Smooth muscle cell of the coronary artery (primary cell): Measurements from ENCODE around the gene GMEB1. TPM values are rescaled to one million over a fixed set of nuclear protein-coding genes. Genes with fewer than 3 reads are reported as not detected.

Experiments
- total RNA-seq: library from RNA; depleted of rRNA; stranded (reverse); fragments of >200 nt; gene quantifications from 2 replicates; pipeline ENCODE4 v1.2.3, GENCODE V29; 2014; ENCODE audit warnings: low replicate concordance

GMEB1 gene, protein sequence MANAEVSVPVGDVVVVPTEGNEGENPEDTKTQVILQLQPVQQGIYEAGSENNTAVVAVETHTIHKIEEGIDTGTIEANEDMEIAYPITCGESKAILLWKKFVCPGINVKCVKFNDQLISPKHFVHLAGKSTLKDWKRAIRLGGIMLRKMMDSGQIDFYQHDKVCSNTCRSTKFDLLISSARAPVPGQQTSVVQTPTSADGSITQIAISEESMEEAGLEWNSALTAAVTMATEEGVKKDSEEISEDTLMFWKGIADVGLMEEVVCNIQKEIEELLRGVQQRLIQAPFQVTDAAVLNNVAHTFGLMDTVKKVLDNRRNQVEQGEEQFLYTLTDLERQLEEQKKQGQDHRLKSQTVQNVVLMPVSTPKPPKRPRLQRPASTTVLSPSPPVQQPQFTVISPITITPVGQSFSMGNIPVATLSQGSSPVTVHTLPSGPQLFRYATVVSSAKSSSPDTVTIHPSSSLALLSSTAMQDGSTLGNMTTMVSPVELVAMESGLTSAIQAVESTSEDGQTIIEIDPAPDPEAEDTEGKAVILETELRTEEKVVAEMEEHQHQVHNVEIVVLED
- 5.6 and 7.5 TPM in 2 replicates for total RNA-seq

GRCh38 chr1:28668191-28668955, at the start of gene GMEB1:
TSS of gene GMEB1 (plus strand) at chr1:28668784. CDS start at chr1:28683613, 14,829 bp downstream.

GRCh38 chr1:28642847-28643635, 25.5 kb upstream of the GMEB1 start, which contains the start of gene TAF12:
TSS of gene TAF12 (minus strand) at chr1:28643067. CDS start at chr1:28622081, 20,986 bp downstream.

DNA sequence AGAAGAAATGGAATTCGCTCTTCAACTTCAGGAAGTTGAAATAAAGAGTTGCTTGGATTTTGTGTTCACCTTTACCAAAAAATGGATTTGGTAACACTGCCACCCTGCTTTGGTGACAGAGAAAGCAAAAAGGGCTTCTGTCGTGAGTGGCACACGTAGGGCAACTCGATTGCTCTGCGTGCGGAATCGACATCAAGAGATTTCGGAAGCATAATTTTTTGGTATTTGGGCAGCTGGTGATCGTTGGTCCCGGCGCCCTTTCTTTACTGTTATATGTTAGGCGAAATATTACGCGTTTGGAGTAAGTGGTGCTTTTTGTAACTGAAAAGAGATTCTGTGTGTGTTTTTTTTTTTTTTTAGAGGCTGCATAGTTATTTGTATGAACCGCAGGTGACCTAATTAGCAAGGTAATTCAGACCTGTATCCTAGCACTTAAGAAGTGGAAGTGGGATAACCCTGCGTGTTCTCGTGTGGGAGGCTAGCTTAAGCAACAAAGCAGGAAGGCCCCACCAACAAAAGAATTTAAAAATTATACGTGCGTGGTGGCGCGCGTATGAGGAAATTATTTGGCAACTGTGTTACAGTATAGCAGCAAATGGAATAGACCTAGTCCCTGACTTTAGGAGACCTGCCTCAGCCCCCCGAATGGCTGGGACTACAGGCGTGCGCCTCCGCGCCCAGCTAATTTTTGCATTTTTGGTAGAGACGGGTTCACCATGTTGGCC, 19.9 kb upstream of the GMEB1 start, which contains the start of gene RNU11:
RNU11 (plus strand) TSS at position 127 of the 725 bp plus-strand sequence.

GRCh38 chr1:28736450-28737306, 68.1 kb downstream of the GMEB1 start, which contains the start of gene YTHDF2:
TSS of gene YTHDF2 (plus strand) at chr1:28736940. CDS start at chr1:28737121, 181 bp downstream.

Other genes with a start within 250 kb of the GMEB1 start
- gene RCC1, start 162.7 kb upstream of the GMEB1 start, total RNA-seq, result 35.1 and 52.5 TPM in 2 replicates
- gene TRNAU1AP, start 115.7 kb upstream of the GMEB1 start, total RNA-seq, result 17.7 and 21.5 TPM in 2 replicates
- gene RAB42, start 76.5 kb upstream of the GMEB1 start, total RNA-seq, result 1.5 and 3.2 TPM in 2 replicates
- 54.5 and 65.8 TPM in 2 replicates for gene TAF12, start 25.7 kb upstream of the GMEB1 start, total RNA-seq
- gene RNU11, start 20.2 kb upstream of the GMEB1 start, total RNA-seq, result not detected in 2 replicates
- gene YTHDF2, start 68.2 kb downstream of the GMEB1 start, total RNA-seq, result 37.4 and 46.9 TPM in 2 replicates
- gene OPRD1, start 143.4 kb downstream of the GMEB1 start, total RNA-seq, result under 0.01 TPM in 1 of 2 replicates, not detected in the other
- gene EPB41, start 245.8 kb downstream of the GMEB1 start, total RNA-seq, result 8.6 and 21.2 TPM in 2 replicates